AG09309 (cell line): ENCODE results near the gene GLRA3.

Experiments
- DNase-seq: peaks from one replicate; pipeline ENCODE4 v3.0.0-alpha.2; 2010; ENCODE audit warnings: low read depth
- H3K4me3 ChIP-seq: 2 replicates; pipeline ENCODE4 v1.5.1; 2011; ENCODE audit warnings: mild to moderate bottlenecking, low read depth, low read length, moderate library complexity; ENCODE audit not compliant: control insufficient read depth
- CTCF ChIP-seq: IDR thresholded peaks from 2 replicates; pipeline ENCODE4 v1.5.1; 2011; ENCODE audit warnings: mild to moderate bottlenecking, low read depth, low read length, inconsistent platforms; ENCODE audit not compliant: insufficient read depth, control insufficient read depth; ENCODE audit errors: missing control alignments

The GLRA3 gene

GRCh38 chr4:174867903-174868302 lies 38.9 kb upstream of the GLRA3 start:
- DNase-seq, result no peak
- no peak overlapping the region for H3K4me3 ChIP-seq
- TF ChIP-seq CTCF, result no peak

GRCh38 chr4:174865418-174865985 lies 36.5 kb upstream of the GLRA3 start:
- H3K4me3 ChIP-seq, result no peak overlapping the region
- DNase-seq, result no peak
- no peak for TF ChIP-seq CTCF

GRCh38 chr4:174864031-174864430 lies 35.0 kb upstream of the GLRA3 start:
- TF ChIP-seq CTCF, result no peak
- DNase-seq, result no peak
- no peak overlapping the region for H3K4me3 ChIP-seq

- no peak for TF ChIP-seq CTCF
- H3K4me3 ChIP-seq, result no peak overlapping the region
- no peak for DNase-seq
Observed at GRCh38 chr4:174860588-174860987, 31.5 kb upstream of the GLRA3 start.

GRCh38 chr4:174859904-174860303 lies 30.9 kb upstream of the GLRA3 start:
- no peak for DNase-seq
- H3K4me3 ChIP-seq, result no peak overlapping the region
- TF ChIP-seq CTCF, result no peak

GRCh38 chr4:174856926-174857800 lies 28.1 kb upstream of the GLRA3 start:
- TF ChIP-seq CTCF, result no peak
- H3K4me3 ChIP-seq, result no peak overlapping the region
- no peak for DNase-seq
